ENCODE data around the gene PUM2. TPM values are rescaled to one million over a fixed set of nuclear protein-coding genes. Genes with fewer than 3 reads are reported as not detected.
"Not testable (repeated sequence)": the region's sequence is repeated elsewhere in the genome, so short reads cannot be mapped to it uniquely, and the experiment has no call there.

PUM2 gene
- total and polyA plus RNA-seq, 2 donors from 2014 or later = 22.0 to 94.3 TPM

GRCh38 chr2:20369366-20369765 is 18.7 kb upstream of the PUM2 start:
- FAIRE-seq = no peak
- no peaks in the 10 kb centered on the region for H3K36me3 ChIP-seq (ENCODE audit: control insufficient read depth in 2 of 3, insufficient read depth in 3 of 3, low read length in 3 of 3)
- H3K4me1 ChIP-seq (ENCODE audit: control insufficient read depth in 2 of 3, insufficient read depth in 2 of 3, low read depth in 1 of 3, low read length in 3 of 3) = no peaks in the 10 kb centered on the region
- no peak overlapping the region for H3K27ac ChIP-seq (ENCODE audit: low read depth in 2 of 2, low read length in 2 of 2)
- no peak for DNase-seq
- no peaks in the 10 kb centered on the region for H3K9me3 ChIP-seq (ENCODE audit: control insufficient read depth in 2 of 3, insufficient read depth in 1 of 3, low read length in 3 of 3)
- intact Hi-C loops (cut with DNase I) = no loop called here
- H3K4me3 ChIP-seq (ENCODE audit: low read length in 3 of 3) = no peak overlapping the region
- no peak overlapping the region for H3K9ac ChIP-seq (ENCODE audit: low read length in 3 of 3)
- H3K27me3 ChIP-seq (ENCODE audit: control insufficient read depth, insufficient read depth, low read length) = no peaks in the 10 kb centered on the region
- TF ChIP-seq CTCF (IDR thresholded peaks at IDR 0.05; ENCODE audit: borderline replicate concordance, extremely low read depth, insufficient read depth) = no peak

- no peak for TF ChIP-seq CTCF (IDR thresholded peaks at IDR 0.05; ENCODE audit: borderline replicate concordance, extremely low read depth, insufficient read depth)
- no peaks in the 10 kb centered on the region for H3K4me1 ChIP-seq (ENCODE audit: control insufficient read depth in 2 of 3, insufficient read depth in 2 of 3, low read depth in 1 of 3, low read length in 3 of 3)
- no peaks in the 10 kb centered on the region for H3K27me3 ChIP-seq (ENCODE audit: control insufficient read depth, insufficient read depth, low read length)
- intact Hi-C loops (cut with DNase I) = no loop called here
- H3K4me3 ChIP-seq (ENCODE audit: low read length in 3 of 3) = no peak overlapping the region
- no peaks in the 10 kb centered on the region for H3K9me3 ChIP-seq (ENCODE audit: control insufficient read depth in 2 of 3, insufficient read depth in 1 of 3, low read length in 3 of 3)
- no peak overlapping the region for H3K27ac ChIP-seq (ENCODE audit: low read depth in 2 of 2, low read length in 2 of 2)
- H3K36me3 ChIP-seq (ENCODE audit: control insufficient read depth in 2 of 3, insufficient read depth in 3 of 3, low read length in 3 of 3) = no peaks in the 10 kb centered on the region
- no peak overlapping the region for H3K9ac ChIP-seq (ENCODE audit: low read length in 3 of 3)
- FAIRE-seq (no peak), DNase-seq (no peak)
Observed at GRCh38 chr2:20368706-20369105, 18.1 kb upstream of the PUM2 start.

GRCh38 chr2:20367929-20368328 is 17.3 kb upstream of the PUM2 start:
- H3K27me3 ChIP-seq (ENCODE audit: control insufficient read depth, insufficient read depth, low read length); H3K4me1 ChIP-seq (ENCODE audit: control insufficient read depth in 2 of 3, insufficient read depth in 2 of 3, low read depth in 1 of 3, low read length in 3 of 3); DNase-seq; FAIRE-seq; H3K36me3 ChIP-seq (ENCODE audit: control insufficient read depth in 2 of 3, insufficient read depth in 3 of 3, low read length in 3 of 3); intact Hi-C loops (cut with DNase I); H3K4me3 ChIP-seq (ENCODE audit: low read length in 3 of 3); H3K27ac ChIP-seq (ENCODE audit: low read depth in 2 of 2, low read length in 2 of 2); H3K9ac ChIP-seq (ENCODE audit: low read length in 3 of 3); H3K9me3 ChIP-seq (ENCODE audit: control insufficient read depth in 2 of 3, insufficient read depth in 1 of 3, low read length in 3 of 3): not testable (repeated sequence)

GRCh38 chr2:20366672-20367116 is 16.1 kb upstream of the PUM2 start:
- FAIRE-seq = no peak

More at GRCh38 chr2:20366672-20367116, 16.1 kb upstream of the PUM2 start:
- Histone ChIP-seq H3K4me1 (ENCODE audit: control insufficient read depth in 2 of 3, insufficient read depth in 2 of 3, low read depth in 1 of 3, low read length in 3 of 3) (no peaks in the 10 kb centered on the region), H3K36me3 (ENCODE audit: control insufficient read depth in 2 of 3, insufficient read depth in 3 of 3, low read length in 3 of 3) (no peaks in the 10 kb centered on the region), H3K9me3 (ENCODE audit: control insufficient read depth in 2 of 3, insufficient read depth in 1 of 3, low read length in 3 of 3) (no peaks in the 10 kb centered on the region), H3K4me3 (ENCODE audit: low read length in 3 of 3) (no peak overlapping the region), H3K9ac (ENCODE audit: low read length in 3 of 3) (no peak overlapping the region), H3K27ac (ENCODE audit: low read depth in 2 of 2, low read length in 2 of 2) (no peak overlapping the region), H3K27me3 (ENCODE audit: control insufficient read depth, insufficient read depth, low read length) (no peaks in the 10 kb centered on the region)
- DNase-seq = no peak
- intact Hi-C loops (cut with DNase I) = no loop called here
- no peak for TF ChIP-seq CTCF (IDR thresholded peaks at IDR 0.05; ENCODE audit: borderline replicate concordance, extremely low read depth, insufficient read depth)
